HepG2 (cell line): Measurements from ENCODE around the gene PSMG4. TPM values are rescaled to one million over a fixed set of nuclear protein-coding genes. Genes with fewer than 3 reads are reported as not detected.
A peak's percentile ranks its signal among the peaks of the same experiment; 100 is the strongest.

ENCODE experiments used
- CEBPG ChIP-seq: IDR thresholded peaks from 2 replicates; pipeline ENCODE4 v1.6.1; 2016
- CHCHD3 ChIP-seq: sonication (generic); formaldehyde crosslinking; IDR thresholded peaks from 2 replicates; pipeline ENCODE4 v1.8.0; 2022; ENCODE audit warnings: mild to moderate bottlenecking, missing genetic modification reagents, moderate library complexity
- ELF1 ChIP-seq: sonication (generic); formaldehyde crosslinking; IDR thresholded peaks from 2 replicates; pipeline ENCODE4 v1.4.0; 2020; ENCODE audit warnings: missing genetic modification reagents
- EP300 ChIP-seq, 3 experiments: sonication (generic) in 1 of 3; formaldehyde crosslinking in 1 of 3; IDR thresholded peaks; 2 replicates each; pipeline versions ENCODE4 v1.5.1 to v1.6.1; 2011 to 2020; ENCODE audit warnings: low read depth in 2 of 3, low read length in 2 of 3, borderline replicate concordance in 1 of 3, improper control_type of control experiment in 1 of 3, mild to moderate bottlenecking in 1 of 3, missing genetic modification reagents in 1 of 3, moderate library complexity in 1 of 3
- JARID2 ChIP-seq: sonication (generic); formaldehyde crosslinking; IDR thresholded peaks from 2 replicates; pipeline ENCODE4 v1.8.1; 2023; ENCODE audit warnings: missing genetic modification reagents, inconsistent platforms; ENCODE audit not compliant: insufficient replicate concordance
- KAT8 ChIP-seq: IDR thresholded peaks from 2 replicates; pipeline ENCODE4 v1.6.1; 2016; ENCODE audit warnings: missing genetic modification reagents, missing compliant biosample characterization
- KDM3A ChIP-seq: IDR thresholded peaks from 2 replicates; pipeline ENCODE4 v1.6.1; 2018; ENCODE audit warnings: low read depth, missing compliant biosample characterization
- KLF16 ChIP-seq, 2 experiments: sonication (generic) in 1 of 2; formaldehyde crosslinking in 1 of 2; IDR thresholded peaks; 2 replicates each; pipeline versions ENCODE4 v1.6.1 to v1.8.0; 2016 to 2023; ENCODE audit warnings: missing genetic modification reagents in 2 of 2, missing compliant biosample characterization in 1 of 2
- NCOA2 ChIP-seq: sonication (generic); formaldehyde crosslinking; IDR thresholded peaks from 2 replicates; pipeline ENCODE4 v1.8.0; 2022; ENCODE audit warnings: inconsistent platforms
- SKI ChIP-seq: fragments of 450-650 bp; IDR thresholded peaks from one replicate; pipeline ENCODE4 v1.6.1; 2018; ENCODE audit warnings: mild to moderate bottlenecking; ENCODE audit not compliant: partially characterized antibody
- TAF15 ChIP-seq: fragments of 200-400 bp; formaldehyde crosslinking; IDR thresholded peaks from one replicate; pipeline ENCODE4 v1.6.1; 2018; ENCODE audit warnings: mild to moderate bottlenecking, low read depth, low read length; ENCODE audit not compliant: poor library complexity, severe bottlenecking
- THYN1 ChIP-seq: sonication (generic); formaldehyde crosslinking; IDR thresholded peaks from 2 replicates; pipeline ENCODE4 v1.8.1; 2023; ENCODE audit warnings: low read depth, mild to moderate bottlenecking, moderate library complexity, missing genetic modification reagents, borderline replicate concordance
- ZNF510 ChIP-seq: sonication (generic); formaldehyde crosslinking; IDR thresholded peaks from 2 replicates; pipeline ENCODE4 v1.4.0; 2020; ENCODE audit warnings: low read depth, mild to moderate bottlenecking, missing genetic modification reagents
- ZNF674 ChIP-seq: sonication (generic); formaldehyde crosslinking; IDR thresholded peaks from 2 replicates; pipeline ENCODE4 v1.5.0; 2020; ENCODE audit warnings: low read depth, mild to moderate bottlenecking, missing genetic modification reagents
- ZNF83 ChIP-seq: sonication (generic); formaldehyde crosslinking; IDR thresholded peaks from 2 replicates; pipeline ENCODE4 v1.4.0; 2020; ENCODE audit warnings: missing genetic modification reagents, mild to moderate bottlenecking, borderline replicate concordance
- ZNF891 ChIP-seq: sonication (generic); formaldehyde crosslinking; IDR thresholded peaks from 2 replicates; pipeline ENCODE4 v1.5.0; 2020; ENCODE audit warnings: mild to moderate bottlenecking, missing genetic modification reagents
- polyA plus RNA-seq, 8 experiments: library from polyadenylated mRNA; depleted of rRNA in 3 of 8; stranded (reverse) in 7 of 8; unstranded in 1 of 8; fragments of >200 nt; fragmentation: Illumina TruSeq in 4 of 8; extraction: Trizol in 4 of 8; gene quantifications; 2 replicates each; pipeline versions ENCODE4 v1.2.1 to v1.2.3, GENCODE V29; 2011 to 2016; ENCODE audit warnings: low read depth in 4 of 8, missing spikeins in 1 of 8, mixed read lengths in 1 of 8; ENCODE audit not compliant: insufficient read depth in 1 of 8
- total RNA-seq, 5 experiments: library from RNA; depleted of rRNA; stranded (reverse); fragments of >200 nt; fragmentation: Illumina TruSeq; extraction: Trizol; gene quantifications; 2 replicates each; pipeline ENCODE4 v1.2.3, GENCODE V29; 2016; ENCODE audit warnings: low read depth in 1 of 5
- TF ChIP-seq, protein P1 (sequence below): sonication (generic); formaldehyde crosslinking; IDR thresholded peaks from 2 replicates; pipeline ENCODE4 v1.5.0; 2020; ENCODE audit warnings: mild to moderate bottlenecking, missing genetic modification reagents, moderate library complexity
- TF ChIP-seq, protein P2 (sequence below): sonication (generic); formaldehyde crosslinking; IDR thresholded peaks from 2 replicates; pipeline ENCODE4 v1.9.0; 2021; ENCODE audit warnings: missing genetic modification reagents, mild to moderate bottlenecking, borderline replicate concordance
- TF ChIP-seq, protein P3 (sequence below): fragments of 450-650 bp; IDR thresholded peaks from 2 replicates; pipeline ENCODE4 v1.6.1; 2016
- TF ChIP-seq, protein P4 (sequence below), 2 experiments: sonication (generic) in 1 of 2; formaldehyde crosslinking in 1 of 2; IDR thresholded peaks; 2 replicates each; pipeline versions ENCODE4 v1.4.0 to v1.6.1; 2018 to 2020; ENCODE audit warnings: missing genetic modification reagents in 2 of 2, borderline replicate concordance in 1 of 2, low read depth in 1 of 2, mild to moderate bottlenecking in 1 of 2, missing biosample characterization in 1 of 2

PSMG4 gene
- total and polyA plus RNA-seq, 2 of the 13 experiments (the other 11 are each of a cell fraction or from before 2014, with no cell fraction given), result 28.5 to 32.8 TPM

DNA sequence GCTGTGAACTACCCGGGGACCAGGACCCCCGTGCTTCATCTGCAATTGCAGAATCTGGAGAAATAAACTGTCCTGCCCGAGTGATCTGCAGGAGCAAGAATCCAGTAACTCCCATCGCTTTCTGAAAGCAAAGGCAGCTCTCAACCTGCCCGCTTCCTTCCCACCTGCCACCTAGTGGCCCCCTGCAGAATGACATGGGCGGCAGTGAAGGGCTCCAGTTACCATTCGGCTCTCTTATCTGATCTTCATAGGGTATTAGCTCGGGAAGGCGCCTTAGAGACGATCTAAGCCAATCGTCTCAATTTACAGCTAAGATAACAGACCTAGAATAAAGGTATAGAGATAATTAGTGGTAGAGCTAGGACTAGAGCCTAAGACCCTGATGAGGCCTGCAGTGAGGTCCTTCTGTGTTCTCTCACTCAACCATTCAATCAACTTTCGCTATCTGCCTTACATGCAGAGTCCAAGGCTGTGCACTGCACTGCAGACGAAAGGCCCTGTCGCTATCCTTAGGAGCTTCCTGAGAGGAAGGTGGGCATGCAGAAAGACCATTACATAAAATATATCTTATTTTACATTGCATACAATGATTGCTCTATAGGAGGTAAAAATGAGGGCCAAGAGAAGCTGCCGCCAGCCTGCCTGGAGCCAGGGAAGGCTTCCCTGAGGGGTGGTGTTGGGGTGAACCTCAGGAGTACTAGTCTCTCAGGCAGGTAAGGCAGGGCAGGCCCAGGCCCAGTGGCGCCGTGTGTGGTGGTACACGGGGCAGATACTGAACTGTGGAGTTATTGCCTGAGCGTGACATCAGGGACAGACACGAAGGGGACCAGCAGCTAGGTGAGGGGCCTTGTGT lies 7.1 kb upstream of the PSMG4 start (continued):
- TF ChIP-seq, protein P1, sequence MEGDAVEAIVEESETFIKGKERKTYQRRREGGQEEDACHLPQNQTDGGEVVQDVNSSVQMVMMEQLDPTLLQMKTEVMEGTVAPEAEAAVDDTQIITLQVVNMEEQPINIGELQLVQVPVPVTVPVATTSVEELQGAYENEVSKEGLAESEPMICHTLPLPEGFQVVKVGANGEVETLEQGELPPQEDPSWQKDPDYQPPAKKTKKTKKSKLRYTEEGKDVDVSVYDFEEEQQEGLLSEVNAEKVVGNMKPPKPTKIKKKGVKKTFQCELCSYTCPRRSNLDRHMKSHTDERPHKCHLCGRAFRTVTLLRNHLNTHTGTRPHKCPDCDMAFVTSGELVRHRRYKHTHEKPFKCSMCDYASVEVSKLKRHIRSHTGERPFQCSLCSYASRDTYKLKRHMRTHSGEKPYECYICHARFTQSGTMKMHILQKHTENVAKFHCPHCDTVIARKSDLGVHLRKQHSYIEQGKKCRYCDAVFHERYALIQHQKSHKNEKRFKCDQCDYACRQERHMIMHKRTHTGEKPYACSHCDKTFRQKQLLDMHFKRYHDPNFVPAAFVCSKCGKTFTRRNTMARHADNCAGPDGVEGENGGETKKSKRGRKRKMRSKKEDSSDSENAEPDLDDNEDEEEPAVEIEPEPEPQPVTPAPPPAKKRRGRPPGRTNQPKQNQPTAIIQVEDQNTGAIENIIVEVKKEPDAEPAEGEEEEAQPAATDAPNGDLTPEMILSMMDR (CRISPR knock-in tag), result peak; percentile 96
- TF ChIP-seq KAT8 (CRISPR knock-in tag), result peak; percentile 44; the same call in 1 of the 2 replicates
- no peak for TF ChIP-seq ZNF674 (CRISPR knock-in tag)
- TF ChIP-seq CHCHD3, result no peak
- no peak for TF ChIP-seq ZNF510 (CRISPR knock-in tag)
- TF ChIP-seq KDM3A (CRISPR knock-in tag), result 0 out of 2 replicates have a peak, but pooled peaks have one; percentile 33
- peak in 1 of 2 experiments; percentile 35; a peak in 1 of 4 replicates for TF ChIP-seq EP300 (IDR thresholded peaks at IDR 0.05; ENCODE audit: low read depth in 2 of 2, low read length in 2 of 2)
- TF ChIP-seq EP300 (CRISPR knock-in tag; IDR thresholded peaks at IDR 0.05; ENCODE audit: borderline replicate concordance), result no peak
- peak; percentile 65 for TF ChIP-seq JARID2 (CRISPR knock-in tag)
- TF ChIP-seq, protein P2, sequence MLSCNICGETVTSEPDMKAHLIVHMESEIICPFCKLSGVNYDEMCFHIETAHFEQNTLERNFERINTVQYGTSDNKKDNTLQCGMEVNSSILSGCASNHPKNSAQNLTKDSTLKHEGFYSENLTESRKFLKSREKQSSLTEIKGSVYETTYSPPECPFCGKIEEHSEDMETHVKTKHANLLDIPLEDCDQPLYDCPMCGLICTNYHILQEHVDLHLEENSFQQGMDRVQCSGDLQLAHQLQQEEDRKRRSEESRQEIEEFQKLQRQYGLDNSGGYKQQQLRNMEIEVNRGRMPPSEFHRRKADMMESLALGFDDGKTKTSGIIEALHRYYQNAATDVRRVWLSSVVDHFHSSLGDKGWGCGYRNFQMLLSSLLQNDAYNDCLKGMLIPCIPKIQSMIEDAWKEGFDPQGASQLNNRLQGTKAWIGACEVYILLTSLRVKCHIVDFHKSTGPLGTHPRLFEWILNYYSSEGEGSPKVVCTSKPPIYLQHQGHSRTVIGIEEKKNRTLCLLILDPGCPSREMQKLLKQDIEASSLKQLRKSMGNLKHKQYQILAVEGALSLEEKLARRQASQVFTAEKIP (CRISPR knock-in tag), result no peak
- peak; percentile 28 for TF ChIP-seq ZNF891 (CRISPR knock-in tag)
- no peak for TF ChIP-seq ZNF83 (CRISPR knock-in tag)
- TF ChIP-seq NCOA2, result no peak
- no peak for TF ChIP-seq SKI
- TF ChIP-seq CEBPG (CRISPR knock-in tag), result peak; percentile 31; the same call in 1 of the 2 replicates
- TF ChIP-seq ELF1 (CRISPR knock-in tag), result 0 out of 2 replicates have a peak, but pooled peaks have one; percentile 44
- TF ChIP-seq, protein P3, sequence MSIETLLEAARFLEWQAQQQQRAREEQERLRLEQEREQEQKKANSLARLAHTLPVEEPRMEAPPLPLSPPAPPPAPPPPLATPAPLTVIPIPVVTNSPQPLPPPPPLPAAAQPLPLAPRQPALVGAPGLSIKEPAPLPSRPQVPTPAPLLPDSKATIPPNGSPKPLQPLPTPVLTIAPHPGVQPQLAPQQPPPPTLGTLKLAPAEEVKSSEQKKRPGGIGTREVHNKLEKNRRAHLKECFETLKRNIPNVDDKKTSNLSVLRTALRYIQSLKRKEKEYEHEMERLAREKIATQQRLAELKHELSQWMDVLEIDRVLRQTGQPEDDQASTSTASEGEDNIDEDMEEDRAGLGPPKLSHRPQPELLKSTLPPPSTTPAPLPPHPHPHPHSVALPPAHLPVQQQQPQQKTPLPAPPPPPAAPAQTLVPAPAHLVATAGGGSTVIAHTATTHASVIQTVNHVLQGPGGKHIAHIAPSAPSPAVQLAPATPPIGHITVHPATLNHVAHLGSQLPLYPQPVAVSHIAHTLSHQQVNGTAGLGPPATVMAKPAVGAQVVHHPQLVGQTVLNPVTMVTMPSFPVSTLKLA, result no peak
- no peak for TF ChIP-seq THYN1 (CRISPR knock-in tag)
- TF ChIP-seq, protein P4, sequence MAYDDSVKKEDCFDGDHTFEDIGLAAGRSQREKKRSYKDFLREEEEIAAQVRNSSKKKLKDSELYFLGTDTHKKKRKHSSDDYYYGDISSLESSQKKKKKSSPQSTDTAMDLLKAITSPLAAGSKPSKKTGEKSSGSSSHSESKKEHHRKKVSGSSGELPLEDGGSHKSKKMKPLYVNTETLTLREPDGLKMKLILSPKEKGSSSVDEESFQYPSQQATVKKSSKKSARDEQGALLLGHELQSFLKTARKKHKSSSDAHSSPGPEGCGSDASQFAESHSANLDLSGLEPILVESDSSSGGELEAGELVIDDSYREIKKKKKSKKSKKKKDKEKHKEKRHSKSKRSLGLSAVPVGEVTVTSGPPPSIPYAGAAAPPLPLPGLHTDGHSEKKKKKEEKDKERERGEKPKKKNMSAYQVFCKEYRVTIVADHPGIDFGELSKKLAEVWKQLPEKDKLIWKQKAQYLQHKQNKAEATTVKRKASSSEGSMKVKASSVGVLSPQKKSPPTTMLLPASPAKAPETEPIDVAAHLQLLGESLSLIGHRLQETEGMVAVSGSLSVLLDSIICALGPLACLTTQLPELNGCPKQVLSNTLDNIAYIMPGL (CRISPR knock-in tag; IDR thresholded peaks at IDR 0.05; ENCODE audit: borderline replicate concordance in 1 of 2, low read depth in 1 of 2), result peak; percentile 81 to 95
- no peak for TF ChIP-seq TAF15
- TF ChIP-seq KLF16 (CRISPR knock-in tag; IDR thresholded peaks at IDR 0.05), result peak in 1 of 2 experiments; percentile 69; a peak in 1 of 4 replicates
